AG04450 (cell line): ENCODE results near the gene COPG2. TPM values are rescaled to one million over a fixed set of nuclear protein-coding genes. Genes with fewer than 3 reads are reported as not detected.

Experiments
- CTCF ChIA-PET: fragments of 300-600, 350-600 bp; formaldehyde crosslinking; extraction: SDS; loops from one replicate; lab custom pipeline; 2022; ENCODE audit warnings: antibody characterized with exemption, inconsistent platforms; lab: Charles Lee
- POLR2A ChIA-PET: fragments of 350-600 bp; formaldehyde crosslinking; extraction: SDS; loops from one replicate; lab custom pipeline; 2021; ENCODE audit warnings: antibody characterized with exemption, inconsistent platforms; lab: Yijun Ruan, JAX
- DNase-seq: peaks from one replicate; pipeline ENCODE4 v3.0.0-alpha.2; 2011; ENCODE audit warnings: low read depth, low spot score
- H3K27ac ChIP-seq: one replicate; pipeline ENCODE4 v1.5.1; 2012; ENCODE audit warnings: low read depth, low read length, control low read depth
- H3K27me3 ChIP-seq: one replicate; pipeline ENCODE4 v1.6.0; 2012; ENCODE audit warnings: low read length; ENCODE audit not compliant: control insufficient read depth, insufficient read depth
- H3K4me3 ChIP-seq: 2 replicates; pipeline ENCODE4 v1.5.1; 2011; ENCODE audit warnings: mild to moderate bottlenecking, low read depth, low read length, control low read depth
- H3K9me3 ChIP-seq: 2 replicates; pipeline ENCODE4 v1.5.1; 2012; ENCODE audit warnings: low read length; ENCODE audit not compliant: control insufficient read depth, insufficient read depth
- CTCF ChIP-seq: IDR thresholded peaks from 2 replicates; pipeline ENCODE4 v1.5.1; 2011; ENCODE audit warnings: low read depth, low read length, control low read depth, inconsistent platforms
- polyA plus RNA-seq: library from polyadenylated mRNA; depleted of rRNA; stranded (reverse); fragments of >200 nt; gene quantifications from 2 replicates; pipeline ENCODE4 v1.2.3, GENCODE V29; 2011

Gene COPG2
- polyA plus RNA-seq, 1 experiment: 40.6 TPM

GRCh38 chr7:130500910-130501309 lies 167.6 kb downstream of the COPG2 start:
- DNase-seq: no peak
- POLR2A ChIA-PET: no interaction called here
- Histone ChIP-seq H3K4me3 (no peak overlapping the region), H3K9me3 (no peaks in the 10 kb centered on the region), H3K27ac (no peak overlapping the region), H3K27me3 (no peaks in the 10 kb centered on the region)
- CTCF ChIA-PET: no interaction called here
- TF ChIP-seq CTCF: no peak

- H3K9me3 ChIP-seq: no peaks in the 10 kb centered on the region
- CTCF ChIA-PET: interaction anchor here (1.0 kb wide), 1 partner anchor 21 kb away, joined by 3 read pairs; no protein-coding TSS in a partner anchor
These were observed 168.1 kb downstream of the COPG2 start for GRCh38 chr7:130500463-130500862.

GRCh38 chr7:130494431-130494858 lies 174.1 kb downstream of the COPG2 start:
- CTCF ChIA-PET: interaction anchor here (1.3 kb wide), 1 partner anchor 216 kb away, joined by 3 read pairs; no protein-coding TSS in a partner anchor
- DNase-seq: no peak
- Histone ChIP-seq H3K4me3 (peak overlapping the region; percentile 74), H3K27ac (no peak overlapping the region), H3K27me3 (no peaks in the 10 kb centered on the region), H3K9me3 (peaks cover 30% of the 10 kb centered on the region)
- TF ChIP-seq CTCF: no peak
- POLR2A ChIA-PET: no interaction called here

More at GRCh38 chr7:130500463-130500862, 168.1 kb downstream of the COPG2 start:
- no peak overlapping the region for H3K4me3 ChIP-seq
- no peak for TF ChIP-seq CTCF
- H3K27ac ChIP-seq: no peak overlapping the region
- DNase-seq: no peak
- no peaks in the 10 kb centered on the region for H3K27me3 ChIP-seq
- POLR2A ChIA-PET: no interaction called here

GRCh38 chr7:130493275-130493873 lies 175.2 kb downstream of the COPG2 start:
- Histone ChIP-seq H3K27me3 (no peaks in the 10 kb centered on the region), H3K4me3 (peak overlapping the region; percentile 74), H3K27ac (peak overlapping the region; percentile 39), H3K9me3 (peaks cover 30% of the 10 kb centered on the region)
- no peak for DNase-seq
- ChIA-PET CTCF (interaction anchor here (1.3 kb wide), 1 partner anchor 215 kb away, joined by 3 read pairs; no protein-coding TSS in a partner anchor), POLR2A (no interaction called here)
- TF ChIP-seq CTCF: no peak

- POLR2A ChIA-PET: no interaction called here
These were observed 175.8 kb downstream of the COPG2 start for GRCh38 chr7:130492523-130493274.

More at GRCh38 chr7:130492523-130493274, 175.8 kb downstream of the COPG2 start:
- no peak for TF ChIP-seq CTCF
- Histone ChIP-seq H3K4me3 (peak overlapping the region; percentile 74), H3K27me3 (no peaks in the 10 kb centered on the region), H3K27ac (no peak overlapping the region), H3K9me3 (peaks cover 30% of the 10 kb centered on the region)
- DNase-seq: no peak
- CTCF ChIA-PET: interaction anchor here (1.0 kb wide), 1 partner anchor 311 kb away, joined by 3 read pairs; no protein-coding TSS in a partner anchor
